Measurements from ENCODE around the gene LRP1B. TPM values are rescaled to one million over a fixed set of nuclear protein-coding genes. Genes with fewer than 3 reads are reported as not detected.
"Not testable (repeated sequence)": the region's sequence is repeated elsewhere in the genome, so short reads cannot be mapped to it uniquely, and the experiment has no call there.

Gene LRP1B
- total RNA-seq, 4 donors from 2014 or later, result 0.42 to 0.71 (median 0.65) TPM

DNA sequence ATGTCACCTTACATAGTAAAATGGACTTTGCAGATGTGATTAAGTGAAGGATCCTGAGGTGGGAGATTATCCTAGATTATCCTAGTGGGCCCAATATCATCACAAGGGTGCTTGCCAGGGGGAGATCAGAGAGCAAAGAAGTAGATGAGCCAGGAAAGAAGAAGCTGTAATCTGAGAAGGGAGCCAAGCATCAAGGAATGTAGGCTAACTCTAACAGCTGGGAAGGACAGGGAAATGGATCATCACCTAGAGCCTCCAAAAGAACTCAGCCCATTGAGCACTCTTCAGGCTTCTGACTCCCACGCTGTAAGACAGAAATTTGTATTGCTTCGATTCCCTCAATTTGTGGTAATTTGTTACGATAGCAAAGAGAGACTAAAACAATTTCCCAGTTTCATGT lies 309.9 kb downstream of the LRP1B start:
- no peaks in the 10 kb centered on the region for H3K36me3 ChIP-seq
- WGBS, result 86% methylated on average over 3 of the region's 3 CpGs
- intact Hi-C loops (cut with DNase I), result no loop called here
- no peaks in the 10 kb centered on the region for H3K4me1 ChIP-seq
- no peak overlapping the region for H3K4me3 ChIP-seq
- H3K27ac ChIP-seq (replicated peaks in 1 of 4), result no peak overlapping the region
- no peak for DNase-seq (ENCODE audit: extremely low spot score)
- TF ChIP-seq, protein P1, sequence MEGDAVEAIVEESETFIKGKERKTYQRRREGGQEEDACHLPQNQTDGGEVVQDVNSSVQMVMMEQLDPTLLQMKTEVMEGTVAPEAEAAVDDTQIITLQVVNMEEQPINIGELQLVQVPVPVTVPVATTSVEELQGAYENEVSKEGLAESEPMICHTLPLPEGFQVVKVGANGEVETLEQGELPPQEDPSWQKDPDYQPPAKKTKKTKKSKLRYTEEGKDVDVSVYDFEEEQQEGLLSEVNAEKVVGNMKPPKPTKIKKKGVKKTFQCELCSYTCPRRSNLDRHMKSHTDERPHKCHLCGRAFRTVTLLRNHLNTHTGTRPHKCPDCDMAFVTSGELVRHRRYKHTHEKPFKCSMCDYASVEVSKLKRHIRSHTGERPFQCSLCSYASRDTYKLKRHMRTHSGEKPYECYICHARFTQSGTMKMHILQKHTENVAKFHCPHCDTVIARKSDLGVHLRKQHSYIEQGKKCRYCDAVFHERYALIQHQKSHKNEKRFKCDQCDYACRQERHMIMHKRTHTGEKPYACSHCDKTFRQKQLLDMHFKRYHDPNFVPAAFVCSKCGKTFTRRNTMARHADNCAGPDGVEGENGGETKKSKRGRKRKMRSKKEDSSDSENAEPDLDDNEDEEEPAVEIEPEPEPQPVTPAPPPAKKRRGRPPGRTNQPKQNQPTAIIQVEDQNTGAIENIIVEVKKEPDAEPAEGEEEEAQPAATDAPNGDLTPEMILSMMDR (IDR thresholded peaks at IDR 0.05), result no peak
- TF ChIP-seq POLR2A (IDR thresholded peaks at IDR 0.05; ENCODE audit: low read depth), result no peak
- no peak for TF ChIP-seq POLR2AphosphoS5 (IDR thresholded peaks at IDR 0.05)
- no peak for TF ChIP-seq EP300 (IDR thresholded peaks at IDR 0.05)
- H3K27me3 ChIP-seq, result no peaks in the 10 kb centered on the region
- H3K9me3 ChIP-seq, result no peaks in the 10 kb centered on the region

DNA sequence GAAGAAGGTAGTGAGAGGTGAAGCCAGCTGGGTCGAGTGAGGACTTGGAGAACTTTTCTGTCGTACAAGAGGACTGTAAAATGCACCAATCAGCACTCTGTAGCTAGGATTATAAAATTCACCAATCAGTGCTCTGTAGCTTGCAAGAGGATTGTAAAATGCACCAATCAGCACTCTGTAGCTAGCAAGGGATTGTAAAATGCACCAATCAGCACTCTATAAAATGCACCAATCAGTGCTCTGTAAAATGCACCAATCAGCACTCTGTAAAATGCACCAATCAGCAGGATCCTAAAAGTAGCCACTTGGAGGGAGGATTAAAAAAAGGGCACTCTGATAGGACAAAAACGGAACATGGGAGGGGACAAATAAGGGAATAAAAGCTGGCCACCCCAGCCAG lies 315.5 kb downstream of the LRP1B start:
- DNase-seq (ENCODE audit: extremely low spot score); H3K9me3 ChIP-seq; H3K27ac ChIP-seq (replicated peaks in 1 of 4); H3K4me1 ChIP-seq; H3K36me3 ChIP-seq; H3K4me3 ChIP-seq; intact Hi-C loops (cut with DNase I); H3K27me3 ChIP-seq: not testable (repeated sequence)
- 86% methylated on average over 3 of the region's 3 CpGs for WGBS

DNA sequence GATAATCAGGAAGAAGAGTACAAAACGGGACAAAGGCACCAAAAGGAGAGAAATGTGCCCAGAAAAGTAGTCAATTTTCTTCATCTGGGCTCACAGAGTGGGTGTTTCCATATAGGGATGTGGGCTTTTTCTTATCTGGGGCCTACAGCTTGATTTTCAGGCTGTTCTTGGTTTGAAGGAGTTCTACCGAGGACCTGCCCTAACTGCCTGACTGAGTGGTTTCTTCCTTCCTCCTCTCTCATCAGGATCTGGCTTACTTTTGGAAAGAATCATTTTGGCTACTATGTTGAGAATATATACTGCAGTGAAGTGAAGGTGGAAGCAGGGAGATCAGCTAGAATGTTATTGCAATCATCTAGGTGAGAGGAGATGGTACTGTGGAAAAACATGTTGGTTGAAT lies 316.7 kb downstream of the LRP1B start:
- TF ChIP-seq EP300 (IDR thresholded peaks at IDR 0.05), result no peak
- no peak for TF ChIP-seq POLR2AphosphoS5 (IDR thresholded peaks at IDR 0.05)
- no peak for TF ChIP-seq POLR2A (IDR thresholded peaks at IDR 0.05; ENCODE audit: low read depth)
- TF ChIP-seq, protein P1 (IDR thresholded peaks at IDR 0.05), result no peak
- no peaks in the 10 kb centered on the region for H3K27me3 ChIP-seq

DNA sequence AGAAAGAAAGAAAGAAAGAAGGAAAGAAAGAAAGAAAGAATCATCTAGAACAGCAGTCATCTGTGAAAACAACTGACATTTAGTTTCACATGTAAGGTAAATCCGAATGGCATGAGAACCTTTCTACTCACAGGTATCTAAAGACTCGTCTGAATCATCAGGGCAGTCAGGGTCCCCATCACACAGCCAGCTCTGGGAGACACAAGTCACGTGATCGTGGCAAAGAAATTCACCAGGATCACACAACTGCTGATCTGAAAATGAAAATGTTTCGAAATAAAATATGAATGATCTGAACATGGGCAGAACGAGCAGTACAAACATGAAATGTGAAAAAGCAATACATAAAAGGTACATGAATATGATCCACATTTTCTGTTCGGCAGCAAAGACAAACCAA lies 320.7 kb downstream of the LRP1B start:
- TF ChIP-seq, protein P1 (IDR thresholded peaks at IDR 0.05), result no peak
- no peak for TF ChIP-seq EP300 (IDR thresholded peaks at IDR 0.05)
- TF ChIP-seq POLR2A (IDR thresholded peaks at IDR 0.05; ENCODE audit: low read depth), result no peak
- no peak for TF ChIP-seq POLR2AphosphoS5 (IDR thresholded peaks at IDR 0.05)
- Histone ChIP-seq H3K4me1 (no peaks in the 10 kb centered on the region), H3K27me3 (no peaks in the 10 kb centered on the region), H3K27ac (replicated peaks in 1 of 4) (no peak overlapping the region), H3K36me3 (no peaks in the 10 kb centered on the region), H3K4me3 (no peak overlapping the region), H3K9me3 (peaks cover 0 to 5% (median 0%) of the 10 kb centered on the region in 4 donors)
- intact Hi-C loops (cut with DNase I), result no loop called here
- whole genome bisulfite sequencing, result 85% methylated on average over 7 of the region's 7 CpGs
- DNase-seq (ENCODE audit: extremely low spot score), result no peak

More for the DNA sequence above, 316.7 kb downstream of the LRP1B start:
- Histone ChIP-seq H3K4me3 (no peak overlapping the region), H3K27ac (replicated peaks in 1 of 4) (no peak overlapping the region), H3K4me1 (no peaks in the 10 kb centered on the region), H3K36me3 (no peaks in the 10 kb centered on the region), H3K9me3 (peaks cover 0 to 5% (median 0%) of the 10 kb centered on the region in 4 donors)
- 78% methylated on average over 2 of the region's 2 CpGs for WGBS
- DNase-seq (ENCODE audit: extremely low spot score), result no peak
- intact Hi-C loops (cut with DNase I), result no loop called here

DNA sequence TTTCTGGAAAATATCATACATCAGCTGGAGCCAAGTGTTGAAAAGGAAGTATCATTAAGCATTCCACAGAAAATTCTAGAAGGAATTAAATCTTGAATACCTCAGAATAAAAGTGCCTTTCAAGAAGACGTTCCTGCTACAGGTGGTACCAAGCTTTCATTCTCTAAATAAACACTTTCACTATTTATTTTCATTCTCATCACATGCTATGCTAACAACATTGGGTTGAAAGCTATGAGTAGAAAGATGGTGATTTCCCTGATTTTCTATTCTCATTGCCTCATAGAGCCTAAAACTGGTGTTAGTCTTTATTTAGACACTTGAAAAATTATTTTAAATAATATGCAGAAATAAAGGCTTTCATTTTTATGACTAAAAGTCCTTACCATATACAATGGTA lies 324.7 kb downstream of the LRP1B start:
- intact Hi-C loops (cut with DNase I), result no loop called here
- no peaks in the 10 kb centered on the region for H3K36me3 ChIP-seq
- no peaks in the 10 kb centered on the region for H3K27me3 ChIP-seq
- WGBS, result 56% methylated on average over 1 of the region's 1 CpG
- H3K4me1 ChIP-seq, result no peaks in the 10 kb centered on the region
- TF ChIP-seq POLR2A (IDR thresholded peaks at IDR 0.05; ENCODE audit: low read depth), result no peak
- no peak for TF ChIP-seq POLR2AphosphoS5 (IDR thresholded peaks at IDR 0.05)
- TF ChIP-seq EP300 (IDR thresholded peaks at IDR 0.05), result no peak
- TF ChIP-seq, protein P1 (IDR thresholded peaks at IDR 0.05), result no peak
- no peak overlapping the region for H3K27ac ChIP-seq (replicated peaks in 1 of 4)
- DNase-seq (ENCODE audit: extremely low spot score), result no peak
- no peaks in the 10 kb centered on the region for H3K9me3 ChIP-seq
- no peak overlapping the region for H3K4me3 ChIP-seq

All from esophagus muscularis mucosa (tissue), 4 donors.